ENCODE data around the gene SDK1. TPM values are rescaled to one million over a fixed set of nuclear protein-coding genes. Genes with fewer than 3 reads are reported as not detected.

Gene SDK1
- total and polyA plus RNA-seq, 2 experiments from 2014 or later, result 2.1 to 10.0 TPM

DNA sequence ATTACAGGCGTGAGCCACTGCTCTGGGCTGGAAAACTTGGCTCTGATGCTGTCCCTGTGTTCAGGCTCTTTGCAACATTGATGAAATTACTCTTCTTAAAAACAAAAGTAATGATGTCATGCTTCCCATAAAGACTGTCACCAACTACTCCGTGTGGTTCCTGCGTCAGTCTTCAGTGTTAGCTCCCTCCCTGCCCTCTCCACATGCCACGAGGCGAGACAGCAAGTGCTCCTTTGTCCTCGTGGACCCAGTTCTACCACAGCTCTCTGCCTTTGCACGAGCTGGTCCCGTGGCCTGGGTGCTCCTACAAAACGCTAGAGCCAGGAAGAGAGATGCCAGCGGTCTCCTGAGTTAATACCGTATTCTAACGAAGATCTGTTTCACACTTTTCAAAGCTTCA is 194.5 kb downstream of the SDK1 start:
- Histone ChIP-seq H3F3A (replicated peaks; ENCODE audit: low read depth) (no peaks in the 10 kb centered on the region), H3K79me2 (replicated peaks; ENCODE audit: insufficient read depth) (no peaks in the 10 kb centered on the region), H2AFZ (no peak overlapping the region), H3K9me2 (ENCODE audit: insufficient read depth) (no peaks in the 10 kb centered on the region), H3K4me3 (no peak overlapping the region), H3K4me1 (ENCODE audit: insufficient read depth) (peaks cover 12% of the 10 kb centered on the region; the same call in 1 of the 2 replicates), H4K20me1 (replicated peaks; ENCODE audit: insufficient read depth) (no peaks in the 10 kb centered on the region), H3K27ac (ENCODE audit: low read depth) (no peak overlapping the region), H3K27me3 (ENCODE audit: insufficient read depth) (no peaks in the 10 kb centered on the region), H3K4me2 (no peak overlapping the region), H3K36me3 (ENCODE audit: insufficient read depth) (no peaks in the 10 kb centered on the region)
- Mint-ChIP-seq H3K27me3 (ENCODE audit: insufficient read depth, low read depth, poor library complexity) (no peaks in the 10 kb centered on the region), H3K4me3 (no peak overlapping the region), H3K4me1 (peaks cover 21% of the 10 kb centered on the region; the same call in 2 of the 3 replicates), H3K27ac (no peak overlapping the region), H3K36me3 (ENCODE audit: low read depth) (peaks cover 5% of the 10 kb centered on the region; the same call in 2 of the 3 replicates), H3K9me3 (peaks cover 10% of the 10 kb centered on the region; the same call in 2 of the 3 replicates)
- TF ChIP-seq ZNF114 (CRISPR knock-in tag; IDR thresholded peaks at IDR 0.05) (no peak), POLR2AphosphoS5 (IDR thresholded peaks at IDR 0.05; ENCODE audit: low read depth) (no peak), EZH2phosphoT487 (IDR thresholded peaks at IDR 0.05; ENCODE audit: unreplicated experiment) (no peak), ZNF331 (CRISPR knock-in tag; IDR thresholded peaks at IDR 0.05; ENCODE audit: low read depth) (no peak), STAT1 (IDR thresholded peaks at IDR 0.05; ENCODE audit: unreplicated experiment) (no peak), CREB1 (CRISPR knock-in tag; IDR thresholded peaks at IDR 0.05; ENCODE audit: low read depth) (no peak), NANOG (IDR thresholded peaks at IDR 0.05; ENCODE audit: borderline replicate concordance) (no peak), EZH2 (IDR thresholded peaks at IDR 0.05; ENCODE audit: low read depth, unreplicated experiment) (no peak), JUNB (IDR thresholded peaks at IDR 0.05; ENCODE audit: unreplicated experiment) (no peak)
- TF ChIP-seq, protein P1, sequence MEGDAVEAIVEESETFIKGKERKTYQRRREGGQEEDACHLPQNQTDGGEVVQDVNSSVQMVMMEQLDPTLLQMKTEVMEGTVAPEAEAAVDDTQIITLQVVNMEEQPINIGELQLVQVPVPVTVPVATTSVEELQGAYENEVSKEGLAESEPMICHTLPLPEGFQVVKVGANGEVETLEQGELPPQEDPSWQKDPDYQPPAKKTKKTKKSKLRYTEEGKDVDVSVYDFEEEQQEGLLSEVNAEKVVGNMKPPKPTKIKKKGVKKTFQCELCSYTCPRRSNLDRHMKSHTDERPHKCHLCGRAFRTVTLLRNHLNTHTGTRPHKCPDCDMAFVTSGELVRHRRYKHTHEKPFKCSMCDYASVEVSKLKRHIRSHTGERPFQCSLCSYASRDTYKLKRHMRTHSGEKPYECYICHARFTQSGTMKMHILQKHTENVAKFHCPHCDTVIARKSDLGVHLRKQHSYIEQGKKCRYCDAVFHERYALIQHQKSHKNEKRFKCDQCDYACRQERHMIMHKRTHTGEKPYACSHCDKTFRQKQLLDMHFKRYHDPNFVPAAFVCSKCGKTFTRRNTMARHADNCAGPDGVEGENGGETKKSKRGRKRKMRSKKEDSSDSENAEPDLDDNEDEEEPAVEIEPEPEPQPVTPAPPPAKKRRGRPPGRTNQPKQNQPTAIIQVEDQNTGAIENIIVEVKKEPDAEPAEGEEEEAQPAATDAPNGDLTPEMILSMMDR (conservative IDR thresholded peaks at IDR 0.05; ENCODE audit: low read depth in 2 of 2), result no peak
- TF ChIP-seq, protein P2, sequence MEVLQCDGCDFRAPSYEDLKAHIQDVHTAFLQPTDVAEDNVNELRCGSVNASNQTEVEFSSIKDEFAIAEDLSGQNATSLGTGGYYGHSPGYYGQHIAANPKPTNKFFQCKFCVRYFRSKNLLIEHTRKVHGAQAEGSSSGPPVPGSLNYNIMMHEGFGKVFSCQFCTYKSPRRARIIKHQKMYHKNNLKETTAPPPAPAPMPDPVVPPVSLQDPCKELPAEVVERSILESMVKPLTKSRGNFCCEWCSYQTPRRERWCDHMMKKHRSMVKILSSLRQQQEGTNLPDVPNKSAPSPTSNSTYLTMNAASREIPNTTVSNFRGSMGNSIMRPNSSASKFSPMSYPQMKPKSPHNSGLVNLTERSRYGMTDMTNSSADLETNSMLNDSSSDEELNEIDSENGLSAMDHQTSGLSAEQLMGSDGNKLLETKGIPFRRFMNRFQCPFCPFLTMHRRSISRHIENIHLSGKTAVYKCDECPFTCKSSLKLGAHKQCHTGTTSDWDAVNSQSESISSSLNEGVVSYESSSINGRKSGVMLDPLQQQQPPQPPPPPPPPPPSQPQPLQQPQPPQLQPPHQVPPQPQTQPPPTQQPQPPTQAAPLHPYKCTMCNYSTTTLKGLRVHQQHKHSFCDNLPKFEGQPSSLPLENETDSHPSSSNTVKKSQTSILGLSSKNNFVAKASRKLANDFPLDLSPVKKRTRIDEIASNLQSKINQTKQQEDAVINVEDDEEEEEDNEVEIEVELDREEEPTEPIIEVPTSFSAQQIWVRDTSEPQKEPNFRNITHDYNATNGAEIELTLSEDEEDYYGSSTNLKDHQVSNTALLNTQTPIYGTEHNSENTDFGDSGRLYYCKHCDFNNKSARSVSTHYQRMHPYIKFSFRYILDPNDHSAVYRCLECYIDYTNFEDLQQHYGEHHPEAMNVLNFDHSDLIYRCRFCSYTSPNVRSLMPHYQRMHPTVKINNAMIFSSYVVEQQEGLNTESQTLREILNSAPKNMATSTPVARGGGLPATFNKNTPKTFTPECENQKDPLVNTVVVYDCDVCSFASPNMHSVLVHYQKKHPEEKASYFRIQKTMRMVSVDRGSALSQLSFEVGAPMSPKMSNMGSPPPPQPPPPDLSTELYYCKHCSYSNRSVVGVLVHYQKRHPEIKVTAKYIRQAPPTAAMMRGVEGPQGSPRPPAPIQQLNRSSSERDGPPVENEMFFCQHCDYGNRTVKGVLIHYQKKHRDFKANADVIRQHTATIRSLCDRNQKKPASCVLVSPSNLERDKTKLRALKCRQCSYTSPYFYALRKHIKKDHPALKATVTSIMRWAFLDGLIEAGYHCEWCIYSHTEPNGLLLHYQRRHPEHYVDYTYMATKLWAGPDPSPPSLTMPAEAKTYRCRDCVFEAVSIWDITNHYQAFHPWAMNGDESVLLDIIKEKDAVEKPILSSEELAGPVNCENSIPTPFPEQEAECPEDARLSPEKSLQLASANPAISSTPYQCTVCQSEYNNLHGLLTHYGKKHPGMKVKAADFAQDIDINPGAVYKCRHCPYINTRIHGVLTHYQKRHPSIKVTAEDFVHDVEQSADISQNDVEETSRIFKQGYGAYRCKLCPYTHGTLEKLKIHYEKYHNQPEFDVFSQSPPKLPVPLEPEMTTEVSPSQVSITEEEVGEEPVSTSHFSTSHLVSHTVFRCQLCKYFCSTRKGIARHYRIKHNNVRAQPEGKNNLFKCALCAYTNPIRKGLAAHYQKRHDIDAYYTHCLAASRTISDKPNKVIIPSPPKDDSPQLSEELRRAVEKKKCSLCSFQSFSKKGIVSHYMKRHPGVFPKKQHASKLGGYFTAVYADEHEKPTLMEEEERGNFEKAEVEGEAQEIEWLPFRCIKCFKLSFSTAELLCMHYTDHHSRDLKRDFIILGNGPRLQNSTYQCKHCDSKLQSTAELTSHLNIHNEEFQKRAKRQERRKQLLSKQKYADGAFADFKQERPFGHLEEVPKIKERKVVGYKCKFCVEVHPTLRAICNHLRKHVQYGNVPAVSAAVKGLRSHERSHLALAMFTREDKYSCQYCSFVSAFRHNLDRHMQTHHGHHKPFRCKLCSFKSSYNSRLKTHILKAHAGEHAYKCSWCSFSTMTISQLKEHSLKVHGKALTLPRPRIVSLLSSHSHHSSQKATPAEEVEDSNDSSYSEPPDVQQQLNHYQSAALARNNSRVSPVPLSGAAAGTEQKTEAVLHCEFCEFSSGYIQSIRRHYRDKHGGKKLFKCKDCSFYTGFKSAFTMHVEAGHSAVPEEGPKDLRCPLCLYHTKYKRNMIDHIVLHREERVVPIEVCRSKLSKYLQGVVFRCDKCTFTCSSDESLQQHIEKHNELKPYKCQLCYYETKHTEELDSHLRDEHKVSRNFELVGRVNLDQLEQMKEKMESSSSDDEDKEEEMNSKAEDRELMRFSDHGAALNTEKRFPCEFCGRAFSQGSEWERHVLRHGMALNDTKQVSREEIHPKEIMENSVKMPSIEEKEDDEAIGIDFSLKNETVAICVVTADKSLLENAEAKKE (CRISPR knock-in tag; IDR thresholded peaks at IDR 0.05), result no peak
- TF ChIP-seq, protein P3, sequence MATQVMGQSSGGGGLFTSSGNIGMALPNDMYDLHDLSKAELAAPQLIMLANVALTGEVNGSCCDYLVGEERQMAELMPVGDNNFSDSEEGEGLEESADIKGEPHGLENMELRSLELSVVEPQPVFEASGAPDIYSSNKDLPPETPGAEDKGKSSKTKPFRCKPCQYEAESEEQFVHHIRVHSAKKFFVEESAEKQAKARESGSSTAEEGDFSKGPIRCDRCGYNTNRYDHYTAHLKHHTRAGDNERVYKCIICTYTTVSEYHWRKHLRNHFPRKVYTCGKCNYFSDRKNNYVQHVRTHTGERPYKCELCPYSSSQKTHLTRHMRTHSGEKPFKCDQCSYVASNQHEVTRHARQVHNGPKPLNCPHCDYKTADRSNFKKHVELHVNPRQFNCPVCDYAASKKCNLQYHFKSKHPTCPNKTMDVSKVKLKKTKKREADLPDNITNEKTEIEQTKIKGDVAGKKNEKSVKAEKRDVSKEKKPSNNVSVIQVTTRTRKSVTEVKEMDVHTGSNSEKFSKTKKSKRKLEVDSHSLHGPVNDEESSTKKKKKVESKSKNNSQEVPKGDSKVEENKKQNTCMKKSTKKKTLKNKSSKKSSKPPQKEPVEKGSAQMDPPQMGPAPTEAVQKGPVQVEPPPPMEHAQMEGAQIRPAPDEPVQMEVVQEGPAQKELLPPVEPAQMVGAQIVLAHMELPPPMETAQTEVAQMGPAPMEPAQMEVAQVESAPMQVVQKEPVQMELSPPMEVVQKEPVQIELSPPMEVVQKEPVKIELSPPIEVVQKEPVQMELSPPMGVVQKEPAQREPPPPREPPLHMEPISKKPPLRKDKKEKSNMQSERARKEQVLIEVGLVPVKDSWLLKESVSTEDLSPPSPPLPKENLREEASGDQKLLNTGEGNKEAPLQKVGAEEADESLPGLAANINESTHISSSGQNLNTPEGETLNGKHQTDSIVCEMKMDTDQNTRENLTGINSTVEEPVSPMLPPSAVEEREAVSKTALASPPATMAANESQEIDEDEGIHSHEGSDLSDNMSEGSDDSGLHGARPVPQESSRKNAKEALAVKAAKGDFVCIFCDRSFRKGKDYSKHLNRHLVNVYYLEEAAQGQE (IDR thresholded peaks at IDR 0.05; ENCODE audit: unreplicated experiment), result no peak
- TF ChIP-seq, protein P4, sequence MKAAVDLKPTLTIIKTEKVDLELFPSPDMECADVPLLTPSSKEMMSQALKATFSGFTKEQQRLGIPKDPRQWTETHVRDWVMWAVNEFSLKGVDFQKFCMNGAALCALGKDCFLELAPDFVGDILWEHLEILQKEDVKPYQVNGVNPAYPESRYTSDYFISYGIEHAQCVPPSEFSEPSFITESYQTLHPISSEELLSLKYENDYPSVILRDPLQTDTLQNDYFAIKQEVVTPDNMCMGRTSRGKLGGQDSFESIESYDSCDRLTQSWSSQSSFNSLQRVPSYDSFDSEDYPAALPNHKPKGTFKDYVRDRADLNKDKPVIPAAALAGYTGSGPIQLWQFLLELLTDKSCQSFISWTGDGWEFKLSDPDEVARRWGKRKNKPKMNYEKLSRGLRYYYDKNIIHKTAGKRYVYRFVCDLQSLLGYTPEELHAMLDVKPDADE (IDR thresholded peaks at IDR 0.05), result no peak
- DNase-seq (ENCODE audit: low spot score), result no peak
- ATAC-seq, result no peak

Data from GM23338 (cell line).